OCI-LY7 (cell line): ENCODE results near the gene NBEAL2. TPM values are rescaled to one million over a fixed set of nuclear protein-coding genes. Genes with fewer than 3 reads are reported as not detected.

Source experiments
- BruUV-seq: library from RNA; stranded (reverse); fragments of 400-500 nt; replicated peaks from 2 replicates; lab custom pipeline; 2021; lab: Mats Ljungman, UMichigan
- CTCF ChIA-PET: fragments of 300-600 bp; sonication (Branson Sonifier 250); formaldehyde crosslinking; loops from one replicate; lab custom pipeline; 2022; ENCODE audit warnings: antibody characterized with exemption; ENCODE audit not compliant: unreplicated experiment; lab: Charles Lee
- POLR2A ChIA-PET: fragments of 300-600 bp; sonication (Branson Sonifier 250); formaldehyde crosslinking; loops from one replicate; lab custom pipeline; 2022; ENCODE audit warnings: antibody characterized with exemption; lab: Charles Lee
- DNase-seq: peaks from one replicate; pipeline ENCODE4 v3.0.0-alpha.2; 2015; ENCODE audit warnings: low spot score
- H2AFZ ChIP-seq: fragments of 200-600 bp; sonication (generic), shearing (Covaris generic); 2 replicates; pipeline ENCODE4 v1.6.1; 2014; ENCODE audit warnings: mild to moderate bottlenecking, antibody characterized with exemption, low read length, moderate library complexity
- H3K27ac ChIP-seq: fragments of 200-600 bp; sonication (generic); 2 replicates; pipeline ENCODE4 v1.5.1; 2014; ENCODE audit warnings: mixed run types, low read depth, mild to moderate bottlenecking, moderate library complexity, low read length, inconsistent platforms; ENCODE audit not compliant: poor library complexity, severe bottlenecking
- H3K36me3 ChIP-seq: fragments of 200-600 bp; sonication (generic); 2 replicates; pipeline ENCODE4 v1.6.1; 2014; ENCODE audit warnings: mild to moderate bottlenecking, antibody characterized with exemption, low read length, moderate library complexity, mixed read lengths; ENCODE audit not compliant: insufficient read depth
- H3K4me1 ChIP-seq: fragments of 200-600 bp; sonication (generic); 2 replicates; pipeline ENCODE4 v1.5.1; 2014; ENCODE audit warnings: mild to moderate bottlenecking, low read length; ENCODE audit not compliant: insufficient read depth, poor library complexity, severe bottlenecking
- H3K4me2 ChIP-seq: fragments of 200-600 bp; sonication (generic); 2 replicates; pipeline ENCODE4 v1.6.1; 2014; ENCODE audit warnings: mild to moderate bottlenecking, low read length
- H3K4me3 ChIP-seq: fragments of 200-600 bp; sonication (generic); 2 replicates; pipeline ENCODE4 v1.5.1; 2014; ENCODE audit warnings: mild to moderate bottlenecking, low read depth, low read length; ENCODE audit not compliant: poor library complexity, severe bottlenecking
- H3K79me2 ChIP-seq: fragments of 200-600 bp; sonication (generic); 2 replicates; pipeline ENCODE4 v1.6.1; 2016; ENCODE audit warnings: low read depth, mild to moderate bottlenecking, low read length, moderate library complexity, mixed read lengths; ENCODE audit not compliant: insufficient read depth
- H3K9me2 ChIP-seq: fragments of 200-600 bp; sonication (generic); 2 replicates; pipeline ENCODE4 v1.6.1; 2016; ENCODE audit warnings: mild to moderate bottlenecking, low read length, mixed read lengths; ENCODE audit not compliant: insufficient read depth
- H3K9me3 ChIP-seq: fragments of 200-600 bp; sonication (generic); 2 replicates; pipeline ENCODE4 v1.6.1; 2014; ENCODE audit warnings: mild to moderate bottlenecking, mixed run types, low read length, mixed read lengths
- H4K20me1 ChIP-seq: fragments of 200-600 bp; sonication (generic); 2 replicates; pipeline ENCODE4 v1.6.1; 2014; ENCODE audit warnings: mild to moderate bottlenecking, antibody characterized with exemption, low read length, moderate library complexity, mixed read lengths; ENCODE audit not compliant: insufficient read depth
- CTCF ChIP-seq: fragments of 200-600 bp; sonication (generic); conservative IDR thresholded peaks from 2 replicates; pipeline ENCODE4 v1.5.1; 2014; ENCODE audit warnings: mild to moderate bottlenecking, antibody characterized with exemption, low read length, moderate library complexity, mixed read lengths
- EZH2phosphoT487 ChIP-seq: fragments of 200-600 bp; sonication (generic); IDR thresholded peaks from 2 replicates; pipeline ENCODE4 v1.6.1; 2018; ENCODE audit warnings: low read depth, borderline replicate concordance, mild to moderate bottlenecking, mixed run types, antibody characterized with exemption, low read length, moderate library complexity, mixed read lengths
- intact Hi-C: fragments of 100-400 bp; cut with micrococcal nuclease; formaldehyde crosslinking; loops from one replicate; pipeline ENCODE4 v1.10.0; 2022; ENCODE audit not compliant: unreplicated experiment
- total RNA-seq, 2 experiments: library from RNA; depleted of rRNA in 1 of 2; stranded (reverse); fragments of >200 nt in 1 of 2; shearing (Covaris generic) in 1 of 2; gene quantifications; 2 replicates each; pipeline ENCODE4 v1.2.3, GENCODE V29; 2014 to 2022

Gene NBEAL2
- total RNA-seq, 2 experiments from 2014 or later, result 74.9 to 149 TPM

- no peak for DNase-seq
- Histone ChIP-seq H3K4me1 (peaks cover 31% of the 10 kb centered on the region), H3K9me2 (no peaks in the 10 kb centered on the region), H4K20me1 (peaks cover 6% of the 10 kb centered on the region; the same call in 1 of the 2 replicates), H3K36me3 (peaks cover 71% of the 10 kb centered on the region), H3K4me3 (no peak overlapping the region), H2AFZ (no peak overlapping the region), H3K4me2 (no peak overlapping the region), H3K27ac (no peak overlapping the region), H3K9me3 (no peaks in the 10 kb centered on the region), H3K79me2 (no peaks in the 10 kb centered on the region)
- BruUV-seq, result no TSS peak
- intact Hi-C loops, result loop anchor here (10.0 kb wide), 1 partner anchor 309 kb away; the partner anchor contains the start of gene TMIE
- ChIA-PET CTCF (no interaction called here), POLR2A (no interaction called here)
- TF ChIP-seq CTCF (no peak), EZH2phosphoT487 (no peak)
Observed at GRCh38 chr3:47014036-47014435, 34.6 kb downstream of the NBEAL2 start.

DNA sequence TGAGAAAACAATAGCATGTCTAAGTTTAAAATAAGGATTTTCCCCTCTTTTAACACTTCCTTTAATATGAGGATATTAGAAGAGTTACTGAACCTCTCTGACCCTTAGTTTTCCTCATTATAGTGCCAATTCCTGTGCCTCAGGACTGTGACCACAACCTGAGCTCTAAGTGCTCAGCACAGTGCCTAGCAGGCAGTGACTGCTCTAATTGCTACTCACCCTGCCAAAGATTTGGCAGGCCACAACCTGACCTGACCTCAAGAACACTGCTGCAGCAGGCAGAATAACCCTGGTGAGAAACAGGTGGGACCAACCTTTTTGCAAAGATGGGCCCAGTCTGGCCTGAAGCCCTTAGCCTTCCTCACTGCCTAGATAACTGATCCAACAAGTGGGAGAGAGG is 35.7 kb downstream of the NBEAL2 start:
- intact Hi-C loops, result loop anchor here (5.0 to 10.0 kb wide), 2 partner anchors 310 to 367 kb away; partner anchors contain the start of genes PTPN23 and TMIE
- BruUV-seq, result no TSS peak
- H3K79me2 ChIP-seq, result no peaks in the 10 kb centered on the region
- H3K9me3 ChIP-seq, result no peaks in the 10 kb centered on the region
- no peak for DNase-seq
- H3K9me2 ChIP-seq, result no peaks in the 10 kb centered on the region
- no peak overlapping the region for H3K4me2 ChIP-seq
- H3K27ac ChIP-seq, result no peak overlapping the region
- H2AFZ ChIP-seq, result no peak overlapping the region
- ChIA-PET POLR2A (no interaction called here), CTCF (no interaction called here)
- TF ChIP-seq CTCF (no peak), EZH2phosphoT487 (no peak)
- H3K36me3 ChIP-seq, result peaks cover 72% of the 10 kb centered on the region
- peaks cover 26% of the 10 kb centered on the region for H3K4me1 ChIP-seq
- peaks cover 6% of the 10 kb centered on the region; the same call in 1 of the 2 replicates for H4K20me1 ChIP-seq
- no peak overlapping the region for H3K4me3 ChIP-seq
